ENCODE results near the gene ZFHX3. TPM values are rescaled to one million over a fixed set of nuclear protein-coding genes. Genes with fewer than 3 reads are reported as not detected.

ZFHX3 gene
- total RNA-seq, 1 donor from 2014 or later = 8.3 TPM

- no peak for DNase-seq
- intact Hi-C loops (cut with DNase I) = no loop called here
Observed at GRCh38 chr16:72932677-72933335, 115.1 kb downstream of the ZFHX3 start.

DNA sequence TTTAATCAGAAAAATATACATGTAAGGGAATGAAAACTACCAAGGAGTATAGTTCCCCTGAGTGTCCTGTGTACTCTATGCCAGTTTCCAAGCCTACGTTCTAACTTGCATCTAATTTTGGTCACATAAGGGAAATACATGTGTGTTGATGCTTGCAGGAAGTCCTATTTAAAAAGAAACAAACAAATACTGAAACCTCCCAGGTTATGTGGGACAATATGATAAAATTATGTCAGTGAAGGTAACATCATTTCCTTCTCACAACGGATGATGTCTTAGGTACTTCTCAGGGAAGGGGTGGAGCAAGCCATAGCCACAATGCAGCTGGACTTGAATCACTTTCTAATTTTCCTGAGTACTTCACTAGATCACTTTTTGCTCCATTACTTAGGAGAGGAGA is 115.9 kb downstream of the ZFHX3 start:
- DNase-seq (no peak), ATAC-seq (ENCODE audit: poor library complexity) (peak; percentile 13)
- intact Hi-C loops (cut with DNase I) = no loop called here

More at GRCh38 chr16:72932677-72933335, 115.1 kb downstream of the ZFHX3 start:
- ATAC-seq (ENCODE audit: poor library complexity) = no peak

DNA sequence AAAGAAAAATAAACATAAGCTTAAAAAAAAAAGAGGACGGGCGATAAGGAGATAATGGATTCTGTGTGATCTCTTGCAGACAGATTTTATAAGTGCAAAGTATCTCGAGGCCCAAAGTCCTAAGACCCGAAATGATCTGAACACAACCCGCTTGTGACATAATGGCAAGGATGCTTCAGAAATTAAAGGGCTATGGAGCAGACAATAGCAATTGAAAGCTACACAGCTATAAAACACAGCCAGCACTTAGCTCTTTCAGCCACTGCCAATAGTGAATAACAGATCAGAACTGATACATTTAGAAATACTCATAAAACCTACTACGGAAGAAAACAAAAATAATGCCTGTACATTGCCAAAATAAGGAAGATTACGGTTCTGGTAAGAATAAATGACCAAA is 117.5 kb downstream of the ZFHX3 start:
- intact Hi-C loops (cut with DNase I) = no loop called here
- DNase-seq (no peak), ATAC-seq (ENCODE audit: poor library complexity) (no peak)

GRCh38 chr16:72928090-72928981 is 119.6 kb downstream of the ZFHX3 start:
- no peak for ATAC-seq (ENCODE audit: poor library complexity)
- intact Hi-C loops (cut with DNase I) = no loop called here
- DNase-seq = no peak

- ATAC-seq (ENCODE audit: poor library complexity) = no peak
- intact Hi-C loops (cut with DNase I) = no loop called here
- no peak for DNase-seq
Observed at GRCh38 chr16:72927199-72928089, 120.5 kb downstream of the ZFHX3 start.

GRCh38 chr16:72926177-72927070 is 121.5 kb downstream of the ZFHX3 start:
- DNase-seq (no peak), ATAC-seq (ENCODE audit: poor library complexity) (no peak)
- intact Hi-C loops (cut with DNase I) = no loop called here

- intact Hi-C loops (cut with DNase I) = no loop called here
- DNase-seq = no peak
- ATAC-seq (ENCODE audit: poor library complexity) = no peak
Observed at GRCh38 chr16:72925631-72925979, 122.3 kb downstream of the ZFHX3 start.

- DNase-seq (no peak), ATAC-seq (ENCODE audit: poor library complexity) (no peak)
- intact Hi-C loops (cut with DNase I) = no loop called here
Observed at GRCh38 chr16:72924927-72925630, 122.8 kb downstream of the ZFHX3 start.

- intact Hi-C loops (cut with DNase I) = no loop called here
- DNase-seq = no peak
- no peak for ATAC-seq (ENCODE audit: poor library complexity)
Observed at GRCh38 chr16:72924537-72924926, 123.4 kb downstream of the ZFHX3 start.

- ATAC-seq (ENCODE audit: poor library complexity) = no peak
Observed at GRCh38 chr16:72923757-72924156, 124.2 kb downstream of the ZFHX3 start.

GRCh38 chr16:72922714-72923113 is 125.2 kb downstream of the ZFHX3 start:
- intact Hi-C loops (cut with DNase I) = no loop called here
- DNase-seq (no peak), ATAC-seq (ENCODE audit: poor library complexity) (no peak)

More at GRCh38 chr16:72923757-72924156, 124.2 kb downstream of the ZFHX3 start:
- intact Hi-C loops (cut with DNase I) = no loop called here
- no peak for DNase-seq

DNA sequence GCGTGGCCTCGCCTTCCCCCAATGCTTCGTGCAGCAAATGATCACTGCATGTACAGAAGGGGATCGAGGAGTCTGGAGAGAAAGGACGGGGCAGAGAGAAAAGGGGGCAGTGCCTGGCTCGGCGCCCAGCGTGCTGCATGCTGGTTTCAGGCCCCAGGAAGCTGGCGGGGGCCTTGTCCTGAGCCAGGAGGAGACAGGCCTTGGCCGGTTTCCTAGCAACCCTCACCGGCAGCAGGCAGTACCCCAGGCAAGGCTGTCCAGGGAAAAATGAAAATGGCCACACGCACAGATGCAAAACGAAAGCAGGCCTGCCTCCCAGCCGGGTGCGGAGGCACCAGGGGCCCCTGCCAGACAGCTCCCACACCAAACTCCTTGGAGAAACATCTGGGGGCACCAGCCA is 126.3 kb downstream of the ZFHX3 start:
- DNase-seq (peak; percentile 57), ATAC-seq (ENCODE audit: poor library complexity) (peak; percentile 27)
- intact Hi-C loops (cut with DNase I) = no loop called here

DNA sequence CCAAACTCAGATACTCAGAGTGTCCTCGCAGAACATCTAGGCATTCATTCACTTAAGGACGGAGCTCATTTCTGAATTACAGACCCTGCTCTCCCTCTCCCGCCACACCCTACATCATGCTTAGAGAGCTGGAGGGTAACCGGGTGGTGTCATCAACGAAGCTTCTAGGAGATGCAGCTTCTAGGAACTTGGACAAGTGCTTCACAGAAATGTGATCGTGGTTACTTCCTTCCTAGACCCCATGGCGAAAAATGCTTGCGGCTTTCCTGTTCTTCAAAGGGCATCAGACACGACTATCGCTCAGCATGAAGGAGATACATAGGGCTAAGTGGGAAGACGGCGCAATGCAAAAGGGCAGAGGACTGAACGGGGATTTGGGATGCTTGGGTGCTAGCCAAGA is 126.8 kb downstream of the ZFHX3 start:
- no peak for DNase-seq
- no peak for ATAC-seq (ENCODE audit: poor library complexity)
- intact Hi-C loops (cut with DNase I) = no loop called here

- DNase-seq (no peak), ATAC-seq (ENCODE audit: poor library complexity) (no peak)
- intact Hi-C loops (cut with DNase I) = no loop called here
Observed at GRCh38 chr16:72917051-72917450, 130.9 kb downstream of the ZFHX3 start.

GRCh38 chr16:72915331-72915730 is 132.6 kb downstream of the ZFHX3 start:
- DNase-seq (no peak), ATAC-seq (ENCODE audit: poor library complexity) (no peak)
- intact Hi-C loops (cut with DNase I) = no loop called here

DNA sequence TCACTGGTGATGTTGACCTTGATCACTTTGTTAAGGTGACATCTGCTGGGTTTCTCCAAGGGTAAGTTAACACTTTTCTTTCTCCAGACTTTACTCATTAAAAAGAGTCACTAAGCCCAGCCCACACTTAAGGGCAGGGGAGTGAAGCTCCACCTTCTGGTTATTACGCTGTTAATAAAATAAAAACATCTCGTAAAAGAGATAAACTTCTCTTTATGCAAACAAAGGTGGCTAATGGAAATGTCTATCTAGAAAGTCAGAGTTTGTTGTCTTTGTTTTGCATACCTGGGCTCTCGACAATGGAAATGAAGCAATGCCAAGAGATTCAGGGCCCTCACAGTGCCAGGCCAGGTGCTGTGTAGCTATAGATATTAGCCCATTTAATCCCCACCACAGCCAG is 134.4 kb downstream of the ZFHX3 start:
- no peak for ATAC-seq (ENCODE audit: poor library complexity)
- intact Hi-C loops (cut with DNase I) = no loop called here
- no peak for DNase-seq

DNA sequence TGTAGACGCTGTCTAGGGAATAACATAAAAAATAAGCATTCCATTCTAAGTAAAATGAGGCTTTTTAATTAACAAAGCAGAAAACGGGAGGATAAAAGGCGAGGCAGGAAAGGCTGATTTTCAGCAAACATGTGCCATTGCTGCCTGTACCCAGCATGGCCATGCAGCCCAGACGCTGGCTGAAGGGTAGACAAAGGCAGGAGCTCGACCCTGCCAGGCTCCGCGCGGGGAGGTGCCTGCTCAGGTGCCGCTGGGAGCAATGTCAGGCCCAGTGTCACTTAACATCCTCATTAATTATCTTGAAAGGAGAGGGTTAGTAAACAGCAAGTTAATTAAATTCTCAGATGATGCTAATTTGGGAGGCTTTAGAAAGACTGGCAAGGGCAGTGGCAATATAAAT is 136.0 kb downstream of the ZFHX3 start:
- intact Hi-C loops (cut with DNase I) = no loop called here
- DNase-seq (no peak), ATAC-seq (ENCODE audit: poor library complexity) (no peak)

DNA sequence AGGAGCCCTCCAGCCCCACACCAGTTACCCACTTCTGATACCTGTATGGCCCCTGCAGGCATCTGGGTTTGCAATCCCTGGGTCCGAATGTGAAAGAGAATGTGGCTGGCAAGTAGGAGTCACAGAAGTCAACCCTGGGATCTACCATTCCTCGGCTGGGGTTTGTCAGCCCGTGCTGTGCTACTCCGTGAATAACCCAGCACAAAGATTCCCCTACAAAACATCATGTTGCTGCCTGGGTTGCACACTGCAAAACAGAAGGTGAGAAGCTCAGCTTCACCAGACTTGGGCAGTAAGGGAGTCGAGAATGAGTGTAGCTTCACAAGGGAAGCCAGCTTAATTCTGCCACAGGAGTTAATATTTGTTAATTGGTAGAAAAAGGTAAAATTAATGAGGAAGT is 137.1 kb downstream of the ZFHX3 start:
- intact Hi-C loops (cut with DNase I) = no loop called here
- DNase-seq (no peak), ATAC-seq (ENCODE audit: poor library complexity) (no peak)

Data from Right ventricle myocardium superior (tissue), 1 donor.